GM12878 (cell line): ENCODE measurements around the gene OTOS. TPM values are rescaled to one million over a fixed set of nuclear protein-coding genes. Genes with fewer than 3 reads are reported as not detected.

ENCODE experiments used
- ATAC-seq: fragments of 200-7000 bp; cut with Tn5 transposase; 3 replicates; pipeline ENCODE4 v1.9.1; 2020; ENCODE audit warnings: mild to moderate bottlenecking, moderate library complexity
- BruUV-seq: library from RNA; stranded (reverse); fragments of 400-500 nt; replicated peaks from 2 replicates; lab custom pipeline; 2021; lab: Mats Ljungman, UMichigan
- CTCF ChIA-PET: fragments of 300-600 bp; sonication (Branson Sonifier 250); formaldehyde crosslinking; extraction: SDS; loops from one replicate; lab custom pipeline; 2021; ENCODE audit warnings: inconsistent platforms; lab: Yijun Ruan, JAX
- POLR2A ChIA-PET: fragments of 350-600 bp; formaldehyde crosslinking; extraction: SDS; loops from one replicate; lab custom pipeline; 2021; ENCODE audit warnings: inconsistent platforms; lab: Charles Lee
- RAD21 ChIA-PET: fragments of 300-600 bp; sonication (Branson Sonifier 250); formaldehyde crosslinking; loops from one replicate; lab custom pipeline; 2023; ENCODE audit warnings: antibody characterized with exemption; ENCODE audit not compliant: unreplicated experiment; lab: Charles Lee
- SMC1A ChIA-PET: fragments of 300-600 bp; sonication (Branson Sonifier 250); formaldehyde crosslinking; loops from one replicate; lab custom pipeline; 2023; ENCODE audit not compliant: unreplicated experiment, uncharacterized antibody; lab: Charles Lee
- DNase-seq: peaks from one replicate; pipeline ENCODE4 v3.0.0-alpha.2; 2011; ENCODE audit warnings: low read depth, low spot score
- FAIRE-seq: peaks from 3 replicates; lab custom pipeline; 2011; peaks lifted over from hg19 to GRCh38; lab: Jason Lieb, UNC
- H2AFZ ChIP-seq: 2 replicates; pipeline ENCODE4 v1.6.0; 2011; ENCODE audit warnings: low read depth, low read length, control low read depth; ENCODE audit not compliant: control insufficient read depth
- H3K27ac ChIP-seq: 2 replicates; pipeline ENCODE4 v1.5.1; 2011; ENCODE audit warnings: control low read depth; ENCODE audit not compliant: control insufficient read depth, insufficient read depth
- H3K27me3 ChIP-seq, 2 experiments: replicated peaks in 1 of 2; 2 replicates each; pipeline versions ENCODE4 v1.6.0 to v1.6.1; 2011; ENCODE audit warnings: low read length in 1 of 2; ENCODE audit not compliant: control insufficient read depth in 2 of 2, insufficient read depth in 2 of 2
- H3K36me3 ChIP-seq, 2 experiments: 2 replicates each; pipeline ENCODE4 v1.5.1; 2011; ENCODE audit warnings: low read length in 1 of 2; ENCODE audit not compliant: control insufficient read depth in 2 of 2, insufficient read depth in 2 of 2
- H3K4me1 ChIP-seq: 2 replicates; pipeline ENCODE4 v1.6.1; 2011; ENCODE audit warnings: mild to moderate bottlenecking, low read length, moderate library complexity, mixed read lengths; ENCODE audit not compliant: control insufficient read depth, insufficient read depth
- H3K4me2 ChIP-seq: 2 replicates; pipeline ENCODE4 v1.6.0; 2011; ENCODE audit warnings: control low read depth; ENCODE audit not compliant: control insufficient read depth, insufficient read depth
- H3K4me3 ChIP-seq: fragments of 200-600 bp; sonication (generic); 2 replicates; pipeline ENCODE4 v1.5.1; 2016
- H3K79me2 ChIP-seq: 2 replicates; pipeline ENCODE4 v1.6.0; 2011; ENCODE audit warnings: low read length; ENCODE audit not compliant: control insufficient read depth, insufficient read depth
- H3K9ac ChIP-seq: 2 replicates; pipeline ENCODE4 v1.8.0; 2011; ENCODE audit warnings: low read length, control low read depth, mixed read lengths; ENCODE audit not compliant: control insufficient read depth, insufficient read depth
- H3K9me3 ChIP-seq: replicated peaks from 3 replicates; pipeline ENCODE4 v1.5.1; 2011; ENCODE audit warnings: mild to moderate bottlenecking, low read length; ENCODE audit not compliant: control insufficient read depth, insufficient read depth
- H4K20me1 ChIP-seq: 2 replicates; pipeline ENCODE4 v1.6.0; 2011; ENCODE audit not compliant: control insufficient read depth, insufficient read depth
- BRCA1 ChIP-seq: IDR thresholded peaks from 2 replicates; pipeline ENCODE4 v1.6.1; 2011; ENCODE audit warnings: low read depth, low read length, improper control_type of control experiment
- ETV6 ChIP-seq, 2 experiments: fragments of 450-650 bp in 1 of 2; IDR thresholded peaks in 1 of 2; conservative IDR thresholded peaks in 1 of 2; 2 replicates each; pipeline ENCODE4 v1.6.1; 2014; ENCODE audit warnings: antibody characterized with exemption in 1 of 2, borderline replicate concordance in 1 of 2, low read depth in 1 of 2, mild to moderate bottlenecking in 1 of 2, moderate library complexity in 1 of 2
- HCFC1 ChIP-seq: fragments of 150-350 bp; IDR thresholded peaks from 2 replicates; pipeline ENCODE4 v1.6.1; 2014; ENCODE audit warnings: low read length
- IKZF1 ChIP-seq: fragments of 450-650 bp; conservative IDR thresholded peaks from 2 replicates; pipeline ENCODE4 v1.6.1; 2017; ENCODE audit warnings: antibody characterized with exemption, mild to moderate bottlenecking
- SREBF1 ChIP-seq: IDR thresholded peaks from 2 replicates; pipeline ENCODE4 v1.6.1; 2012; ENCODE audit warnings: mild to moderate bottlenecking, low read length
- ZNF24 ChIP-seq: fragments of 450-650 bp; IDR thresholded peaks from 2 replicates; pipeline ENCODE4 v1.6.1; 2017; ENCODE audit warnings: antibody characterized with exemption, mild to moderate bottlenecking
- ZNF384 ChIP-seq: IDR thresholded peaks from 2 replicates; pipeline ENCODE4 v1.6.1; 2012; ENCODE audit warnings: low read depth, mild to moderate bottlenecking, low read length, improper control_type of control experiment, borderline replicate concordance
- WGBS: methylation state at CpG from one replicate; pipeline ENCODE4 v1.1.6; 2016; ENCODE audit warnings: low lambda C conversion rate; ENCODE audit not compliant: insufficient replicate concordance, insufficient coverage; ENCODE audit errors: missing lambda C conversion rate; 5-methylcytosine and 5-hydroxymethylcytosine counted together
- in situ Hi-C: fragments of 300-500 bp; cut with MboI; formaldehyde crosslinking; loops from 9 replicates; pipeline ENCODE4 v1.14.3; 2018; ENCODE audit warnings: mixed read lengths
- intact Hi-C: fragments of 100-400 bp; cut with micrococcal nuclease; formaldehyde crosslinking; loops from one replicate; pipeline ENCODE4 v1.14.2; 2022; ENCODE audit not compliant: unreplicated experiment
- polyA plus RNA-seq, 11 experiments: library from polyadenylated mRNA; depleted of rRNA in 4 of 11; unstranded in 6 of 11; stranded (reverse) in 5 of 11; fragments of >200 nt; fragmentation: Nextera tagmentation in 4 of 11; fragmentation: Illumina TruSeq in 1 of 11; extraction: Ambion mirVana in 4 of 11; extraction: Trizol in 1 of 11; gene quantifications; 1 replicate in 1 of 11; 2 replicates in 10 of 11; pipeline versions ENCODE4 v1.2.1 to v1.2.3, GENCODE V29; 2011 to 2016; ENCODE audit warnings: inconsistent platforms in 2 of 11, missing spikeins in 2 of 11, low read depth in 1 of 11
- total RNA-seq, 4 experiments: library from RNA; depleted of rRNA in 3 of 4; stranded (reverse); fragments of >200 nt in 3 of 4; fragmentation: Illumina TruSeq in 1 of 4; extraction: Trizol in 1 of 4; gene quantifications; 2 replicates each; pipeline versions ENCODE4 v1.2.1 to v1.2.3, GENCODE V29; 2013 to 2021
- TF ChIP-seq, protein P1 (sequence below): fragments of 150-350 bp; IDR thresholded peaks from 2 replicates; pipeline ENCODE4 v1.6.1; 2014; ENCODE audit warnings: mild to moderate bottlenecking, low read depth, low read length

Gene OTOS
- total and polyA plus RNA-seq, 10 of the 15 experiments (the other 5 are each of a cell fraction or from before 2014, with no cell fraction given), result not detected

DNA sequence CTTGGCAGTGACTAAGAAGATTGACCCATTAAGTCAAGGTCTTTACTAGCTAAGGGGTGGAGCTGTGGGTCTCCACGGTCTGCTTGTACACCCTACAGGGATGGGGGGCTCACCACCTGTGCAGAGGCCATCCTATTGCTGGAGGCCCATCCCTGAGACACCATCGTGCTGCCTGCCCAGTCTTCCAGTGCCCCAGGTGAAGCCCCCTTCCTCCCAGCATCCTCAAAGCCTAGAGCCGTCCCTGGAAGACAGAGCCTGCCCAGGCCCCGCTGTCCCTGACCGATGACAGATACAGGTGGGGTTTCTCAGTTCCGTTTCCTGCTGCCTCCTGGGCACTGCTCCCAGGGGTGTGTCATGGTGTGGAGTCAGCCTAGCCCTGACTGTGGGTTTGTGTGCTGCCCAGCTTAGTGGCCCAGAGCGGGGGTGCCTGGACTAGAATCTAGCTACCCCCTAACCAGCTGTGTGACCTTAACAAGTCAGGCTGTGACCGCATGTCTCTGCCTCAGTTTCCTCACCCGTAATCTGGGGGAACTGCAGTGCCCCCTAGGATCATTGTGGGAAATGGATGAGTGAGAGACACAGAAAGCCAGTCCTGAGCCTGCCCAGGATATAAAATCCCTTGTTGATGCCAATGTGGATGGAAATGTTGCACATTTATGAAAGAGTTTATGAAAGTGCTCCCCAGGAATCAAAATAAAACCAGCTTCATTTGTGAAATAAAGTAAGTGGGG lies 2.0 kb downstream of the OTOS start:
- H2AFZ ChIP-seq, result no peak overlapping the region

More for the DNA sequence above, 2.0 kb downstream of the OTOS start:
- 26% methylated on average over 9 of the region's 9 CpGs for WGBS
- FAIRE-seq (no peak), DNase-seq (no peak), ATAC-seq (no peak)
- TF ChIP-seq BRCA1 (no peak), ZNF384 (no peak), IKZF1 (no peak), SREBF1 (no peak), ZNF24 (no peak), HCFC1 (no peak), ETV6 (conservative IDR thresholded peaks at IDR 0.05 in 1 of 2, IDR thresholded peaks at IDR 0.05 in 1 of 2; ENCODE audit: borderline replicate concordance in 1 of 2, low read depth in 1 of 2) (no peak)
- TF ChIP-seq, protein P1, sequence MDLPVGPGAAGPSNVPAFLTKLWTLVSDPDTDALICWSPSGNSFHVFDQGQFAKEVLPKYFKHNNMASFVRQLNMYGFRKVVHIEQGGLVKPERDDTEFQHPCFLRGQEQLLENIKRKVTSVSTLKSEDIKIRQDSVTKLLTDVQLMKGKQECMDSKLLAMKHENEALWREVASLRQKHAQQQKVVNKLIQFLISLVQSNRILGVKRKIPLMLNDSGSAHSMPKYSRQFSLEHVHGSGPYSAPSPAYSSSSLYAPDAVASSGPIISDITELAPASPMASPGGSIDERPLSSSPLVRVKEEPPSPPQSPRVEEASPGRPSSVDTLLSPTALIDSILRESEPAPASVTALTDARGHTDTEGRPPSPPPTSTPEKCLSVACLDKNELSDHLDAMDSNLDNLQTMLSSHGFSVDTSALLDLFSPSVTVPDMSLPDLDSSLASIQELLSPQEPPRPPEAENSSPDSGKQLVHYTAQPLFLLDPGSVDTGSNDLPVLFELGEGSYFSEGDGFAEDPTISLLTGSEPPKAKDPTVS, result no peak
- Histone ChIP-seq H3K36me3 (peaks cover 1% of the 10 kb centered on the region in 2 experiments; a peak in 1 of 4 replicates), H4K20me1 (no peaks in the 10 kb centered on the region), H3K4me3 (no peak overlapping the region), H3K9me3 (no peaks in the 10 kb centered on the region), H3K27me3 (peaks cover 0 to 2% of the 10 kb centered on the region in 2 experiments; a peak in 2 of 4 replicates), H3K9ac (no peak overlapping the region), H3K27ac (no peak overlapping the region), H3K79me2 (peaks cover 19% of the 10 kb centered on the region), H3K4me1 (no peaks in the 10 kb centered on the region; the same call in 1 of the 2 replicates), H3K4me2 (no peak overlapping the region)
- ChIA-PET CTCF (interaction anchor here (2.2 kb wide), 1 partner anchor 78 kb away, joined by 11 read pairs; no protein-coding TSS in a partner anchor), RAD21 (no interaction called here), SMC1A (interaction anchor here (0.9 kb wide), 1 partner anchor 78 kb away, joined by 3 read pairs; no protein-coding TSS in a partner anchor), POLR2A (no interaction called here)
- BruUV-seq, result no TSS peak
- intact Hi-C loops, result no loop called here
- in situ Hi-C loops, result no loop called here
